Endodermal cell (in vitro differentiated cells): ENCODE measurements around the gene ST3GAL3. TPM values are rescaled to one million over a fixed set of nuclear protein-coding genes. Genes with fewer than 3 reads are reported as not detected.
A peak's percentile ranks its signal among the peaks of the same experiment; 100 is the strongest.

Experiments used
- DNase-seq: peaks from one replicate; pipeline ENCODE4 v3.0.0-alpha.2; 2017
- H3K27ac ChIP-seq: 2 replicates; pipeline ENCODE4 v1.5.1; 2013; ENCODE audit warnings: mild to moderate bottlenecking, low read depth, low read length, moderate library complexity
- H3K27me3 ChIP-seq: 2 replicates; pipeline ENCODE4 v1.6.1; 2013; ENCODE audit warnings: mild to moderate bottlenecking, low read length, moderate library complexity; ENCODE audit not compliant: insufficient read depth, control insufficient read depth, poor library complexity, severe bottlenecking
- H3K36me3 ChIP-seq: 2 replicates; pipeline ENCODE4 v1.7.0; 2013; ENCODE audit warnings: mild to moderate bottlenecking, low read length, moderate library complexity; ENCODE audit not compliant: control insufficient read depth, insufficient read depth
- H3K4me1 ChIP-seq: one replicate; pipeline ENCODE4 v1.7.0; 2013; ENCODE audit warnings: low read length; ENCODE audit not compliant: control insufficient read depth, insufficient read depth
- H3K4me3 ChIP-seq: 2 replicates; pipeline ENCODE4 v1.5.1; 2013; ENCODE audit warnings: mild to moderate bottlenecking, low read length, moderate library complexity
- H3K9ac ChIP-seq: 2 replicates; pipeline ENCODE4 v1.6.1; 2013; ENCODE audit warnings: mild to moderate bottlenecking, low read length, moderate library complexity; ENCODE audit not compliant: poor library complexity, severe bottlenecking; ENCODE audit errors: extremely low read depth
- H3K9me3 ChIP-seq: 2 replicates; pipeline ENCODE4 v1.6.1; 2013; ENCODE audit warnings: mild to moderate bottlenecking, low read length, moderate library complexity; ENCODE audit not compliant: control insufficient read depth
- H3K27ac Mint-ChIP-seq: 2 replicates; pipeline ENCODE4 v1.8.0; 2020; ENCODE audit warnings: mixed read lengths
- H3K27me3 Mint-ChIP-seq: 2 replicates; pipeline ENCODE4 v1.8.0; 2021; ENCODE audit warnings: mild to moderate bottlenecking, mixed read lengths; ENCODE audit not compliant: insufficient read depth
- H3K36me3 Mint-ChIP-seq: 2 replicates; pipeline ENCODE4 v1.8.0; 2020; ENCODE audit warnings: low read depth, mixed read lengths
- H3K4me1 Mint-ChIP-seq: 2 replicates; pipeline ENCODE4 v1.8.0; 2020; ENCODE audit warnings: mixed read lengths
- H3K4me3 Mint-ChIP-seq: 2 replicates; pipeline ENCODE4 v1.8.0; 2020; ENCODE audit warnings: mild to moderate bottlenecking, moderate library complexity, mixed read lengths
- H3K9me3 Mint-ChIP-seq: 2 replicates; pipeline ENCODE4 v1.8.0; 2020; ENCODE audit warnings: mild to moderate bottlenecking, mixed read lengths
- CTCF ChIP-seq: fragments of 200-600 bp; sonication (generic); conservative IDR thresholded peaks from 2 replicates; pipeline ENCODE4 v1.5.0; 2021; ENCODE audit warnings: antibody characterized with exemption, mild to moderate bottlenecking
- WGBS, 2 experiments: methylation state at CpG; one replicate each; pipeline versions ENCODE4 v1.1.5 to v1.1.7; 2013; ENCODE audit warnings: missing lambda C conversion rate in 2 of 2, mixed read lengths in 1 of 2; ENCODE audit not compliant: insufficient coverage in 1 of 2, insufficient read length in 1 of 2; 5-methylcytosine and 5-hydroxymethylcytosine counted together
- total RNA-seq, 2 donors: library from RNA; stranded (reverse); fragmentation: NEBNext Ultra II Directional in 1 of 2; extraction: Animal tissue kit (Norgen Biotek cat#: 25700) in 1 of 2; gene quantifications; 2 replicates in 1 of 2; 3 replicates in 1 of 2; pipeline ENCODE4 v1.2.1, GENCODE V29; 2021

The ST3GAL3 gene
- total RNA-seq, 2 donors from 2014 or later, result 15.5 to 15.9 TPM

- Histone ChIP-seq H3K4me1 (no peaks in the 10 kb centered on the region), H3K9me3 (no peaks in the 10 kb centered on the region), H3K36me3 (peaks cover 19% of the 10 kb centered on the region), H3K27ac (no peak within 1 kb of the TSS), H3K9ac (peak within 1 kb of the TSS; percentile 39), H3K4me3 (peak within 1 kb of the TSS; percentile 93), H3K27me3 (no peaks in the 10 kb centered on the region)
- 0% methylated on average over 6 to 46 of the region's 47 CpGs for WGBS, 2 experiments
- H3K4me3 Mint-ChIP-seq, result peak within 1 kb of the TSS; percentile 94
- H3K4me1 Mint-ChIP-seq, result peaks cover 9% of the 10 kb centered on the region
- peaks cover 17% of the 10 kb centered on the region for H3K36me3 Mint-ChIP-seq
- TF ChIP-seq CTCF, result peak; percentile 31
- peak; percentile 99 for DNase-seq
- no peaks in the 10 kb centered on the region for H3K9me3 Mint-ChIP-seq
- peak within 1 kb of the TSS; percentile 82 for H3K27ac Mint-ChIP-seq
- no peaks in the 10 kb centered on the region for H3K27me3 Mint-ChIP-seq
These were observed 262.6 kb downstream of the ST3GAL3 start, which contains the start of gene DPH2 for GRCh38 chr1:43969746-43970466. DPH2 (plus strand) TSS chr1:43970010; CDS start chr1:43970176, 166 bp downstream.

- peaks cover 19% of the 10 kb centered on the region for H3K36me3 ChIP-seq
- no peaks in the 10 kb centered on the region for H3K9me3 ChIP-seq
- no peaks in the 10 kb centered on the region for H3K27me3 ChIP-seq
- H3K36me3 Mint-ChIP-seq, result peaks cover 17% of the 10 kb centered on the region
- H3K4me1 ChIP-seq, result no peaks in the 10 kb centered on the region
- H3K27ac ChIP-seq, result no peak overlapping the region
- DNase-seq, result no peak
- peak overlapping the region; percentile 39 for H3K9ac ChIP-seq
- peak overlapping the region; percentile 94 for H3K4me3 Mint-ChIP-seq
- H3K27ac Mint-ChIP-seq, result peak overlapping the region; percentile 82
- peaks cover 10% of the 10 kb centered on the region for H3K4me1 Mint-ChIP-seq
- H3K4me3 ChIP-seq, result peak overlapping the region; percentile 93
- no peak for TF ChIP-seq CTCF
- no peaks in the 10 kb centered on the region for H3K27me3 Mint-ChIP-seq
- 55 to 66% methylated on average over 5 of the region's 5 CpGs for WGBS, 2 experiments
- no peaks in the 10 kb centered on the region for H3K9me3 Mint-ChIP-seq
These were observed 263.2 kb downstream of the ST3GAL3 start for GRCh38 chr1:43970502-43970901.

- TF ChIP-seq CTCF, result no peak
- Histone ChIP-seq H3K4me1 (peaks cover 3% of the 10 kb centered on the region), H3K9me3 (no peaks in the 10 kb centered on the region), H3K27me3 (no peaks in the 10 kb centered on the region), H3K27ac (no peak overlapping the region), H3K4me3 (peak overlapping the region; percentile 93), H3K36me3 (peaks cover 19% of the 10 kb centered on the region), H3K9ac (no peak overlapping the region)
- peaks cover 17% of the 10 kb centered on the region for H3K36me3 Mint-ChIP-seq
- no peak for DNase-seq
- H3K27me3 Mint-ChIP-seq, result no peaks in the 10 kb centered on the region
- peaks cover 14% of the 10 kb centered on the region for H3K4me1 Mint-ChIP-seq
- 90 to 94% methylated on average over 6 to 9 of the region's 9 CpGs for WGBS, 2 experiments
- no peak overlapping the region for H3K27ac Mint-ChIP-seq
- H3K4me3 Mint-ChIP-seq, result peak overlapping the region; percentile 94
- no peaks in the 10 kb centered on the region for H3K9me3 Mint-ChIP-seq
These were observed 263.6 kb downstream of the ST3GAL3 start for GRCh38 chr1:43970911-43971310.
